ENCODE results near the gene CPNE5. TPM values are rescaled to one million over a fixed set of nuclear protein-coding genes. Genes with fewer than 3 reads are reported as not detected.

The CPNE5 gene
- total and polyA plus RNA-seq, 9 of the 15 experiments (the other 6 are each of a cell fraction or from before 2014, with no cell fraction given) = 0.14 to 1.0 (median 0.46) TPM; not detected in 2

DNA sequence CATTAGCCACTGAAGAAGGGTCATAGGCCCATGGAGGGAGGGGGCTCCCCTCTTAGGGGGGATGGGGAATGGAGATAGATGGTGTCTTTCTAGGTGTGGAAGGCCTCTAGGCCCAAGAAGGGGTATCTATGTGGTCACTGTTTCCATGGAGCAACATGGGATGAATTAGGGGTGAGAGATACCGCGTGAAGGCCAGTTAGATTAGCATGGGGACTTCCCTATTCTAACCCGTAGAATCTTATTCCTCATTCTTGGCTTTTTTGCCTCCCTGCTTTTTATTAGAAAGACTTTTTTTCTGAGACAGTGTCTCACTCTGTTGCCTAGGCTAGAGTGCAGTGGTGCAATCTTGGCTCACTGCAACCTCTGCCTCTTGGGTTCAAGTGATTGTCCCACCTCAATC lies 138.4 kb downstream of the CPNE5 start (continued):
- no peak for TF ChIP-seq ZBTB49 (CRISPR knock-in tag; IDR thresholded peaks at IDR 0.05; ENCODE audit: borderline replicate concordance)

DNA sequence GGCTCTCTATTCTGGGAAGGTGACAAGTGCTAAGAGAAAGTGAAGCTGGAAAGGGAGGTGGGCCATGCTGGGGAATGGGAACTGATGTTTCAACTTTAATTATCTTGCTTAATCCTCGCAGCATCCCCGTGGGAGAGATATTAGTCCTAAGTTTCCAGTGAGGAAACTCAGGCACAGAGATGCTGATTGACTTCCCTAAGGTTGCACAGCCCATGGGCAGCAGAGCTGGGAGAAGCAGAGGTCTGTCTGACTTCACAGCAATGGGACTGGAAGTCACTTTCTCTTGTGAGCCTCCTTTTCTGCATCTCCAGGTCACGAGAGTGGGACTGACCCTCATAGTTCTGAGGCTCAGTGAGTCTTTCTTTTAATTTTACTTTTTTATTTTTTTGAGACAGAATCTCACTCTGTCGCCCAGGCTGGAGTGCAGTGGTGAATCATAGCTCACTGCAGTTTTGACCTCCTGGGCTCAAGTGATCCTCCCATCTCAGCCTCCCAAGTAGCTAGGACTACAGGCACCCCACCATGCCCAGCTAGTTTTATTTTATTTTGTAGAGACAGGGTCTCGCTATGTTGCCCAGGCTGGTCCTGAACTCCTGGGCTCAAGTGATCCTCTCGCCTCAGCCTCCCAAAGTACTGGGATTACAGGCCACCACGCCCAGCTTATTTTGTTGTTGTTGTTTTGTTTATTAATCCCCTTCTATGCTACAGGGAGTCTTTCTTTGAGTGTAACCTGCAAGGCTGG lies 139.0 kb downstream of the CPNE5 start:
- no peak overlapping the region for H3K9ac ChIP-seq (ENCODE audit: insufficient read depth in 1 of 2, low read depth in 2 of 2, low read length in 2 of 2)
- H3K27me3 ChIP-seq (ENCODE audit: control insufficient read depth in 2 of 2, insufficient read depth in 2 of 2, low read length in 2 of 2) = peaks cover 27 to 63% of the 10 kb centered on the region in 2 experiments
- no peak overlapping the region for H3K4me2 ChIP-seq (ENCODE audit: insufficient read depth, low read length)
- CTCF ChIA-PET (ENCODE audit: low intra/inter-chr PET ratio) = no interaction called here
- TF ChIP-seq ZNF121 (CRISPR knock-in tag; conservative IDR thresholded peaks at IDR 0.05) = peak; percentile 74
- no peak for TF ChIP-seq SLC30A9 (CRISPR knock-in tag; IDR thresholded peaks at IDR 0.05)
- TF ChIP-seq RBM25 (IDR thresholded peaks at IDR 0.05; ENCODE audit: low read depth, low read length, severe bottlenecking) = peak; percentile 38
- peak; percentile 79 for TF ChIP-seq ZFP36 (IDR thresholded peaks at IDR 0.05; ENCODE audit: low read depth, low read length, partially characterized antibody)
- H2AFZ ChIP-seq (ENCODE audit: low read depth, low read length) = no peak overlapping the region
- no peak overlapping the region for H3K27ac ChIP-seq (ENCODE audit: extremely low read depth, low read depth, low read length)
- H3K9me3 ChIP-seq (replicated peaks; ENCODE audit: control insufficient read depth, insufficient read depth, low read depth, low read length) = no peaks in the 10 kb centered on the region
- ATAC-seq (no peak), FAIRE-seq (no peak), DNase-seq (ENCODE audit: extremely low read depth in 1 of 4, low spot score in 3 of 4) (no peak)
- H3K4me1 ChIP-seq (replicated peaks in 1 of 2; ENCODE audit: control insufficient read depth in 2 of 2, insufficient read depth in 2 of 2, low read length in 2 of 2) = peaks cover 0 to 5% of the 10 kb centered on the region in 2 experiments; a peak in 2 of 5 replicates
- in situ Hi-C loops (cut with MboI) (no loop called here), intact Hi-C loops (cut with micrococcal nuclease) (loop anchor here (5.0 kb wide), 1 partner anchor 83 kb away; no protein-coding TSS in a partner anchor)
- BruUV-seq (replicated peaks) = no TSS peak
- no peak overlapping the region for H3K4me3 ChIP-seq
- peaks cover 6% of the 10 kb centered on the region; the same call in 1 of the 2 replicates for H4K20me1 ChIP-seq (replicated peaks; ENCODE audit: control insufficient read depth, insufficient read depth, low read length)
- 13% methylated on average over 7 of the region's 7 CpGs for WGBS (ENCODE audit: insufficient coverage, low coverage, missing lambda C conversion rate)
- no peaks in the 10 kb centered on the region for H3K79me2 ChIP-seq (ENCODE audit: control insufficient read depth, insufficient read depth, low read length)
- peaks cover 3% of the 10 kb centered on the region for H3K9me1 ChIP-seq (ENCODE audit: control insufficient read depth, insufficient read depth, low read length)
- POLR2A ChIA-PET = interaction anchor here (0.9 kb wide), 2 partner anchors 9 to 14 kb away, joined by 3 read pairs; no protein-coding TSS in a partner anchor
- H3K36me3 ChIP-seq (ENCODE audit: control insufficient read depth, insufficient read depth, low read length) = no peaks in the 10 kb centered on the region
